ENCODE data around the gene FSD2.

Gene FSD2

DNA sequence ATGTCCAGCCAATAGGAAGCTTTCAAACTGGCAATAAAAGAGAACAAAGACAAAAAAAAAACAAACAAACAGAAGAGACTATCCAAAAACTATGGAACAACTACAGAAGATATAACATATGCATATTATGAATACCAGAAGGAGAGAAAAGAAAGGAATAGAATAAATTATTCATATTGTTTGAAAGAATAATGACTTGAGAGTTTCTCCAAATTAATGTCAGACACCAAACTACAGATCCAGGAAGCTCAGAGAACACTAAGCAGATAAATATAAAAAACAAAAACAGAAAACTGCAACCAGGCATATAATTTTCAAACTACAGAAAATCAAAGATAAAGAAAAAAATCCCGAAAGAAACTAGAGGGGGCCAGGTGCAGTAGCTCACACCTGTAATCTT, 62.1 kb downstream of the FSD2 start:
- CTCF ChIA-PET, result no interaction called here

DNA sequence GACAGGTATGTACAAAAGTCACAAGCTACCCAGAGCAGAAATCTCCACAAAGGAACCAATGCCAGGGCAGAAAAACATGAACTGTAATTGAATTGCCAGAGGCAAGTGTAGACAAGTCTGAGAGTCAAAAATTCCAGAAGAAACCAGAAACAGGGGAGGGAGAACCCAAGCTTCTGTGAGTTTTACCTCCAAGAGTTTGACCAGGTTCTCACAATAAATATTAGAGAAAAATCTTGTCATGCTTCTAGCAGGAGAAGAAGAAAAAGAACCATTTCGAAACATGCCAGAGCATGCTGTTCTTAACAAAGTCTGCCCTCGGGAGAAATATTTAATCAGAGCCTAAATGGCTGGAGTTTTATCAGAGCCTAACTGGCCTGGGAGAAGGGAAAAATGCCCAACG, 63.7 kb downstream of the FSD2 start:
- H3K4me3 ChIP-seq (ENCODE audit: low read depth, low read length), result no peak overlapping the region
- ChIA-PET CTCF (interaction anchor here (1.2 kb wide), 1 partner anchor 8 kb away, joined by 4 read pairs; no protein-coding TSS in a partner anchor), POLR2A (interaction anchor here (0.6 kb wide), 1 partner anchor 11 kb away, joined by 4 read pairs; no protein-coding TSS in a partner anchor)
- DNase-seq (ENCODE audit: low read depth, low spot score), result no peak
- TF ChIP-seq, protein P1, sequence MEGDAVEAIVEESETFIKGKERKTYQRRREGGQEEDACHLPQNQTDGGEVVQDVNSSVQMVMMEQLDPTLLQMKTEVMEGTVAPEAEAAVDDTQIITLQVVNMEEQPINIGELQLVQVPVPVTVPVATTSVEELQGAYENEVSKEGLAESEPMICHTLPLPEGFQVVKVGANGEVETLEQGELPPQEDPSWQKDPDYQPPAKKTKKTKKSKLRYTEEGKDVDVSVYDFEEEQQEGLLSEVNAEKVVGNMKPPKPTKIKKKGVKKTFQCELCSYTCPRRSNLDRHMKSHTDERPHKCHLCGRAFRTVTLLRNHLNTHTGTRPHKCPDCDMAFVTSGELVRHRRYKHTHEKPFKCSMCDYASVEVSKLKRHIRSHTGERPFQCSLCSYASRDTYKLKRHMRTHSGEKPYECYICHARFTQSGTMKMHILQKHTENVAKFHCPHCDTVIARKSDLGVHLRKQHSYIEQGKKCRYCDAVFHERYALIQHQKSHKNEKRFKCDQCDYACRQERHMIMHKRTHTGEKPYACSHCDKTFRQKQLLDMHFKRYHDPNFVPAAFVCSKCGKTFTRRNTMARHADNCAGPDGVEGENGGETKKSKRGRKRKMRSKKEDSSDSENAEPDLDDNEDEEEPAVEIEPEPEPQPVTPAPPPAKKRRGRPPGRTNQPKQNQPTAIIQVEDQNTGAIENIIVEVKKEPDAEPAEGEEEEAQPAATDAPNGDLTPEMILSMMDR (IDR thresholded peaks at IDR 0.05; ENCODE audit: insufficient read depth, low read length, missing control alignments), result no peak

More for the DNA sequence above, 62.1 kb downstream of the FSD2 start:
- POLR2A ChIA-PET, result no interaction called here
- DNase-seq (ENCODE audit: low read depth, low spot score), result no peak
- no peak overlapping the region for H3K4me3 ChIP-seq (ENCODE audit: low read depth, low read length)
- TF ChIP-seq, protein P1 (IDR thresholded peaks at IDR 0.05; ENCODE audit: insufficient read depth, low read length, missing control alignments), result no peak

GRCh38 chr15:82739086-82739485, 66.8 kb downstream of the FSD2 start:
- TF ChIP-seq, protein P1 (IDR thresholded peaks at IDR 0.05; ENCODE audit: insufficient read depth, low read length, missing control alignments), result no peak
- H3K4me3 ChIP-seq (ENCODE audit: low read depth, low read length), result no peak overlapping the region
- POLR2A ChIA-PET, result no interaction called here
- no peak for DNase-seq (ENCODE audit: low read depth, low spot score)
- CTCF ChIA-PET, result interaction anchor here (1.3 kb wide), 1 partner anchor 13 kb away, joined by 3 read pairs; no protein-coding TSS in a partner anchor

DNA sequence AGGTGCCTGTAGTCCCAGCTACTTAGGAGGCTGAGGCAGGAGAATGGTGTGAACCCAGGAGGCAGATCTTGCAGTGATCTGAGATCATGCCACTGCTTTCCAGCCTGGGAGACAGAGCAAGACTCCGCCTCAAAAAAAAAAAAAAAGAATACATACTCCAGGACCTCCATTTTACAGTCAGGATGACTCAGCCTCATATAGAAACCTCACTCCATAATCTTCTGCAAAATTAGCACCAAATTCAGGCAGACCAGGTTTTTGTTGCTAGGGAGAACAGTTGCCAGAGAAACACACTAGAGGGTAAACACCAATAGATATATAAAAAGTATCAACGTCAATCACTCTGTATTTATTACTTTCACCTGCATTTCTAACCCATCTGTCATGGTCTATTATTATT, 67.9 kb downstream of the FSD2 start:
- POLR2A ChIA-PET, result no interaction called here
- H3K4me3 ChIP-seq (ENCODE audit: low read depth, low read length), result no peak overlapping the region
- TF ChIP-seq, protein P1 (IDR thresholded peaks at IDR 0.05; ENCODE audit: insufficient read depth, low read length, missing control alignments), result no peak
- no peak for DNase-seq (ENCODE audit: low read depth, low spot score)
- CTCF ChIA-PET, result interaction anchor here (1.3 kb wide), 1 partner anchor 15 kb away, joined by 3 read pairs; no protein-coding TSS in a partner anchor

DNA sequence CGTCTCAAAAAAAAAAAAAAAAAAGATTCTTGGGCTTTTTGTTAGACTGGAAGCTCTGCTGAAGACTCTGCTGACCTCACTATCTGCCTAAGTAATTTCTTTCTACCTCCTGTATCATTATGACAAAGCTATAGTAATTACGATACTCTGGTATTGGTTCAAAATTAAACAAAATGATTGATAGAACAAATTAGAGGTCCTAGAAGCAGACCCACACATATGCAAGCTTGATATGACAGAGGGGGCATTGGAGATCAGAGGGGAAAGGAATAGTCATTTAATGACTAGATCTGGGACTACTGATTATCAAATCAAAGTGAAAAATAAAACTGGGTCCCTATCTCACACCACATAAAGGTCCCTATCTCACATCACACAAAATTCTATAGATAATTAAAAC, 74.3 kb downstream of the FSD2 start:
- ChIA-PET POLR2A (no interaction called here), CTCF (no interaction called here)
- no peak overlapping the region for H3K4me3 ChIP-seq (ENCODE audit: low read depth, low read length)
- no peak for DNase-seq (ENCODE audit: low read depth, low spot score)
- TF ChIP-seq, protein P1 (IDR thresholded peaks at IDR 0.05; ENCODE audit: insufficient read depth, low read length, missing control alignments), result no peak

DNA sequence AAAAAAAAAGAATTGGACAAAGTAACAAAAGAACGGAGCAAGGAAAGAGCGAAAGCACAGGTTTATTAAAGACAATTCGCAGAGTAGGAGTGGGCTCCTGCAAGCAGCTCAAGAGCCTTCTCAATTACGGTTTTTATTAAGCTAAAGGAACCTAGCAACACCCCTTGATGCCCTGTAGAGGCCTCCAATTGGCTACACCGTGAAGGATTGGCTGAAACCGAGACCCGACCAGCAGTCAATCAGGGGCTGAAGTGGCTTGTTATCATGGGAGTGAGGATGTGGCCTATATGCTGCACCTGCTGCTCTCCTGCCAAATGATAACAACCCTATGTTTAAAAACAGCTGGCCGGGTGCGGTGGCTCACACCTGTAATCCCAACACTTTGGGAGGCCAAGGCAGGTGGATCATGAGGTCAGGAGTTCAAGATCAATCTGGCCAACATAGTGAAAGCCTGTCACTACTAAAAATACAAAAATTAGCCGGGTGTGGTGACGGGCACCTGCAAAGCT, 75.8 kb downstream of the FSD2 start:
- CTCF ChIA-PET, result no interaction called here
- DNase-seq (ENCODE audit: low read depth, low spot score), result no peak
- POLR2A ChIA-PET, result no interaction called here
- no peak overlapping the region for H3K4me3 ChIP-seq (ENCODE audit: low read depth, low read length)
- TF ChIP-seq, protein P1 (IDR thresholded peaks at IDR 0.05; ENCODE audit: insufficient read depth, low read length, missing control alignments), result no peak

Measured in AG04449 (cell line).